ENCODE data around the gene RFX2.
A peak's percentile ranks its signal among the peaks of the same experiment; 100 is the strongest.

DNA sequence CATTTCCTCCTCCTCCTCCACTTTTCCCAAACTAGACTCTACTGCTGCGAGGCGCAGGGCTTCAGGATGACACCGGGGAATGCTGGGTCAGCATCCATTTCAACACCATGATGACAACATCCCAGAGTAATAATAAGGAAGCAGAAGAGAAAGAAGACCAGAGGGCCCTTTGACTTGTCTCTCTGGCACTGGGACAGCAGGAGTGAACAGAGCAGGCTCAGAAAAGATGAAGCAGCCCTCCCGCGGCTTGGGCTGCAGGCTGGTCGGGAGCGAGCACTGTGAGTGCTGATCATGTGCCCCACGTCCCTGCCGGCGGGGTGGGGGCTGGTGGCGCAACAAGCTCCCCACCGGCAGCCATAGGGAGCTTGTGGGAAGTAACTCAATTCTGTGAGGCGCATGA, 162.9 kb downstream of the RFX2 start:
- TF ChIP-seq, protein P1, sequence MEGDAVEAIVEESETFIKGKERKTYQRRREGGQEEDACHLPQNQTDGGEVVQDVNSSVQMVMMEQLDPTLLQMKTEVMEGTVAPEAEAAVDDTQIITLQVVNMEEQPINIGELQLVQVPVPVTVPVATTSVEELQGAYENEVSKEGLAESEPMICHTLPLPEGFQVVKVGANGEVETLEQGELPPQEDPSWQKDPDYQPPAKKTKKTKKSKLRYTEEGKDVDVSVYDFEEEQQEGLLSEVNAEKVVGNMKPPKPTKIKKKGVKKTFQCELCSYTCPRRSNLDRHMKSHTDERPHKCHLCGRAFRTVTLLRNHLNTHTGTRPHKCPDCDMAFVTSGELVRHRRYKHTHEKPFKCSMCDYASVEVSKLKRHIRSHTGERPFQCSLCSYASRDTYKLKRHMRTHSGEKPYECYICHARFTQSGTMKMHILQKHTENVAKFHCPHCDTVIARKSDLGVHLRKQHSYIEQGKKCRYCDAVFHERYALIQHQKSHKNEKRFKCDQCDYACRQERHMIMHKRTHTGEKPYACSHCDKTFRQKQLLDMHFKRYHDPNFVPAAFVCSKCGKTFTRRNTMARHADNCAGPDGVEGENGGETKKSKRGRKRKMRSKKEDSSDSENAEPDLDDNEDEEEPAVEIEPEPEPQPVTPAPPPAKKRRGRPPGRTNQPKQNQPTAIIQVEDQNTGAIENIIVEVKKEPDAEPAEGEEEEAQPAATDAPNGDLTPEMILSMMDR (IDR thresholded peaks at IDR 0.05) = no peak
- no peak for TF ChIP-seq POLR2A (IDR thresholded peaks at IDR 0.05)
- peak; percentile 18 to 77 (median 54) for TF ChIP-seq POLR2AphosphoS5 (IDR thresholded peaks at IDR 0.05)

Measured in breast epithelium (tissue), 3 donors.